Medulla oblongata (tissue), 1 donor: ENCODE data around the gene ALCAM.

Experiments
- DNase-seq: peaks from one replicate; pipeline ENCODE4 v3.0.0-alpha.2; 2015; ENCODE audit errors: extremely low spot score

Gene ALCAM

DNA sequence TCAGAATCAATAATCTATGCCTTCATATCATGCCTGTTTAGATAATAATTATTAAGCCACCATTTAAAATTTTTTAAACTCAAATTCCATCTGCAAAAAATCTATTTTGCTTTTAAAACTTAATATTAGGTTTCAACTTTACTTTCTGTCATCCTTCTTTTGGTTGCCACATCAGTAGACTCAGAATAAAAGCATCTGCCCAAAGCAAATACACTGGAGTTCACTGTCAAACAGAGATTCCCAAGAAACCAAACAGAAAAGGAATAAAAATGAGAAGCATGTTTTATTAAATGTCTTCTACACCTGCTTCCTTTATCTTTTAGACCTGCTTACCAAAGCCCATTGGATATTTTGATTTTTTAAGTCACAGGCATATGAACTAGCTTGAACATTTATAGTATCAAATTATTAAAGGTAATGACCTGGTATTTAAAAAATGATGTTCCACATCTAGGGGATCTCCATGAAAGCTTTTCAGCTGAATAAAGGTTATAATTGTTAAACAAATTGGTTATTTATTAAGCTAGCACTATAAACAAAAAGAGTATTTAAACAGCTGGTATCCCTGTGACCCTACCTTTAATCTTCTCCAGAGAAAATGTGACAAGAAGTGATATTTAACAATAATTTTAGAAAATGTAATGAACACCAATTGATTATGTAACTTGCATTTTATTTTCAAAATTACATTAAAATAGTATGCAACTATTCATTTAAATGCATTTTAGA, 62.5 kb downstream of the ALCAM start:
- no peak for DNase-seq

DNA sequence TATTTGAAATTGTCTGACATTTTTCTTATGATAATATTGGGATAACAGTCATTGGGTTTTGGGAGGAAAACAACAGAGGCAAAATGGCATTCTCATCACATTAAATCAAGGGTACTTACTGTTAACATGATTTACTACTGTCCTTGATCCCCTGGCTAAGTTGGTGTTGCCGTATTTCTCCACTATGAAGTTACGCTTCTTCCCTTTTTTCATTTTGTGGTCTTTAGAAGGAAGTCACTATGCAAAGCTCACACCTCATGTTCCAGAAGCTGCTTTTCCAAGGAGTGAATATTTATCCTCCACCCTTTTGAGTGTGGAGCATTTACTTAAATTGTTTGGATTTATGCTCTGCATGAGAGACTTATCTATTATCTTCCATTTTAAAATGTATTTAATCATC, 63.7 kb downstream of the ALCAM start:
- DNase-seq = no peak

DNA sequence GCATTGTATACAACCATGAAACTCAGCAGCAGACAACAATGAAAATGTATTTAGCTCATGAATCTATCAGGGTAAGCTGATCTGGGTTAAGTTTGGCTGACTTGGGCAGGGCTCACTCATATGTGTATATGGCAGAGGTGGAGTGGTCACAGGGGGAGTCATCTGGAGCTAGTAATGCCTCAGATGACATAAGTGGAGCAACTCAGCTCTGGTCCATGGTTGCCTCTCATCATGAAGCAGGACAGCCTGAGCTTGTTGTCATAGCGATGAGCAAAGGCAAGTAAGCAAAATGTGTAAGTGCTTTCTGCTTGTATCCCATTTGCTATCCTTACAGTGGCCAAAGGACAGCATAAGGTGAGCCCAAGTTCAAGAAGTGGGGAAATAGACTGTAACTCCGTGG, 64.5 kb downstream of the ALCAM start:
- no peak for DNase-seq

DNA sequence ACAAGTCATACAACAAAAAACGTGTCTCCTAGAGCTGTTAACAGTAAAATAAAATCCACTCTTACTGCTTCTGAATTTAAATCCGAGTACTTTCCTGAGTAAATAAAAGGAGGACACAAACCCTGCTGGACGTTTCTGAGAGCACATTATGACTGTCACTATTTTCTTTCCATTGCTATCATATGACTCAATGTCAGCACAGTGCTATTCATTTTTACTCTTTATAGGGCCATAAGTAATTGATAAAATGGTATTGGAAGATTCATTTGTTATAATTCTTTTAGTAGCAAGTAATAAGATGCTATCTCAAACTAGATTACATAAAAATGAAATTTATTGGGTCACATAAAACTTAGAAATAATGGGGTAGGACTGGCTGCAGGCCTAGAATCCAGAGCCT, 68.6 kb downstream of the ALCAM start:
- DNase-seq = no peak

DNA sequence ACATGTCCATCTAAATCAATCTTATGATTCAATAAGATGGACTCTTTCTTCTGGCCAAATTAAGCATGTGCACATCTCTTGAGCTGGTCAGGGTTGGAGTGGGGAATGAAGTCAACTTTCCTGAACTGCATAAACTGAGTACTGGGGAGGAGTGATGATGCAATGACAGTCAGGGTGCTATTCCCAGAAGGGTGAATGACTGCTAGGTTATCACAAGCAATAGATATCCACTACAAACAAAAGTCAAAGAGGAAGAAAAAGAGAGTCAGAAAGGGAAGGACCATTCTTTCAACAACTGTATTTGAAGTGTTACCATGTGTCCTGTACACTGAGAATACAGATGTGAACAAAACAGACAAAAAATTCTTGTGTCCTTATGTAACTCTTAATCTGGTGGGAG, 70.0 kb downstream of the ALCAM start:
- DNase-seq = no peak

DNA sequence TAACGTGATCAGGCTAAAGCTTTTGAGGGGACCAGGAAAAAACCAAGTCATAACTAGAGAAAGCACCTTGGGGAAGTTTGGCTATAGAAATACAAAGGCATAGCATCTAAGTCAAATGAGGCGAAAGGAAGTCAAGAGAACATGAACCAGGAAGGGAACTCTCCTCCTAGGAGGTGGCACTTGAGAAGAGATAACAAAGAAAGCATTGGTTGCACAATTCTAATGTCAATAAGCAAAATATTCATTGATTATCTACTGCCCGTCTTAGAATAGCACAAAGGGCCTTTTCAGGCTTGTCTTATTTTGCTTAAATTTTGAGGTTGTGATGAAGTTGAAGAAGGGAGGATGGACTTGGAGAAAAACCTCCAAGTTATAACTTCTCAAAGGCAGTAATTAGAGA, 73.4 kb downstream of the ALCAM start:
- DNase-seq = no peak

DNA sequence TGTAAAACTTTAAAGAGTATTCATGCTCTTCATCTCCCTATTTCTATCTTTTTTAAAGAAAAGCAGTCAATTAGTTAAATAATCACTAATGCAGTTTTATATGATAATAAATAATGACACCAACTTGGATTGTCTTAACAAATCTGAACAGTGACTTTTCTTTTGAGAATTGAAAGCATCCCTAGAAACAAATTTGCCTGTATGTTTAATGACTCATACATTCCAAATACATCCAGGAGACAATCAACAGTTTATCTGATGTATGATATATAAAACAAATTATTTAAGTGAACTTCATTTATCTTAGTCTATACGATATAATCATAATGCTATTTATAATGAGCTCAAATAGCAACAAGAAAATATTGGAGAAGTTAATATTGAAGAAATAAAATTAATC, 78.0 kb downstream of the ALCAM start:
- no peak for DNase-seq

DNA sequence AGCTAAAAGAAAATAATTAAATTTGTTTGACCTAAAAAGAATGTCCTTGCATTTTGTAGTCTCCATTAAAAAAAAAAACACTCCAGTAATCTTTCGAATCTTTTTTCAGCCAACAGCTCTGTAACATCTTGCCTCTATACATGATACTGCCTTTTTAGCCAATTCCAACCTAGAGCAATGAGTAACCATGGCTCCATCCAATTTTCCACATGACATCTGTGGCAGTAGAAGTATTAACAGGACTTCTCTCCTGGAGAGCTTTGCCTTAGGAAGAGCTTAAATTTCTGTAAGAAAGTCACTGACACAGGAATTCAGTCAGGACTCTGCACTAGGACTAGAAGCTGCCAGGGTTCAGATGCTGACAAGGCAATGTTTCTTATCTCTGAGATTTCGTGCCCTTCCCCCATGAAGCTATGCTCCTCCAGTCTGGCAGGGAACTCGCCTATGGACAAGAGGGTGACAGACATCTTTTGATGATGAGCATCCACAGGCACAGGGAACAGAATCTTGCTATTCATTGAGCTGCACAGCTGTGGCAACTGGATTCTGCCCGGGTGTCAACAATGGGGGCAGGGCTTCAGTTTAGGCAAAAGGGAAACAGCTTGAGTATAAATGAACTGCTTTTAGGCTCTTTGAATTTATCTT, 81.8 kb downstream of the ALCAM start:
- DNase-seq = peak; percentile 95

DNA sequence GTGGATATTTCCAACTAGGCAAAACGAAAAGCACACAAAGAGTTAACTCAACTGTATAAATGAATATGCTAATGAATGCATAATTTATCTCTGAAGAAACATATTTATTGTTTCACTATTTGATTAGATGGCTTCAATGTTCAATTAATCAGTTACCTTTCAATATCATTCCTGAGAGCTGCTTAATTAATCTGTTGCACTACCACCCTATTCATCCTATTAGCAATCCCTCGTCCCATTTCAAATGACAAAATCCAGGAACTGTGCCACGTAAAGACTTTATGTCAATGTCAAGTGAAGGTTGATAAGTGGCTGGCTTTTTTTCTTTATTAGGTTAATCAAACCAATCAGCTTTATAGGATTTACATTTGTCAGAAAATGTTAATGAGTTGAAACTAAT, 82.7 kb downstream of the ALCAM start:
- DNase-seq = no peak

DNA sequence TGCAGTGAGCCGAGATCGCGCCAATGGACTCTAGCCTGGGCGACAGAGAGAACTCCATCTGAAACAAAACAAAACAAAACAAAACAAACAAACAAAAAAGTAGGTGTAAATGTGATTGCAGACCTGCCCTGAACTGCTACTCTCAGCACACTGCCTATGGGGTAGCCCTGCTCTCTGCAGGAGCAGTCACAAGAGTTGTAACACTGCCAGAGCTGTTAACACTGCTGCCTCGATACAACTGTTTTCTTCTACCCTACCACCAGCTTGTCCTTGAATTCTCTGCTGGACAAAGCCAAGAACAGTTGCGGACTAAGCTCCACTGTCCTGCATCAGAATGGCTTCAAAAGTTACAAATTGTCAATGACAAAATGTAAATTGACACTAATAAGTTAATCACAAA, 89.3 kb downstream of the ALCAM start:
- DNase-seq = peak; percentile 66

DNA sequence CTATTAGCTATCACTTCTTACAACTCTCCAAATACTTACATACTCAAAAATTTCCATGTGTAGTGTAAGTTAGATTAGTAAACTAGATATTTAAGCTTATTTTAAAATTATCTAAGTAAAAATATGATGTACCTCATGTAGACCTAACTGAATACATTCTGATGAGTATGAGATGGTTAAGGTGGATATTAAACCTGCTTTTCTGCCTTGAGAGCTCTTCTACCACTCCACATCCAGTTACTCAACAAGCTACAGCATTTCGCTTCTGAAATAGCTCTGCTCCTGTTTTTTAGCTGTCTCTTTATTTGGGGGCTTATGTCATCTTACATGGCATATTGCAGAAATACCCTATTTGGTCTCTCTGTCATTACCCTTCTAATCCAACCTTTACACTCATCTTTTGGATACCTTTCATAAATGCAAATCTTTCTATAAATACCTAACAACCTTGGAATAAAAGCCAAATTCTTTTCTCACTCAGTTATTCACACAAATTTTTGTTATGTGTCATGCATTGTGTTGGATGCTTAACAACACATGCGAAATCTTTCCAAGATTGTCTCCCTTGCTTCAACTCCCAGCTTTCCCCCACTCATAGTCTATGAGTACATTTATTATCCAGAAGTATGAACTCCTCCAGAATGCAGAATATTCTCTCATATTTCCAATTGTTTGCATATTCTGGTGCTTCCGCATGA, 92.0 kb downstream of the ALCAM start:
- DNase-seq = no peak

DNA sequence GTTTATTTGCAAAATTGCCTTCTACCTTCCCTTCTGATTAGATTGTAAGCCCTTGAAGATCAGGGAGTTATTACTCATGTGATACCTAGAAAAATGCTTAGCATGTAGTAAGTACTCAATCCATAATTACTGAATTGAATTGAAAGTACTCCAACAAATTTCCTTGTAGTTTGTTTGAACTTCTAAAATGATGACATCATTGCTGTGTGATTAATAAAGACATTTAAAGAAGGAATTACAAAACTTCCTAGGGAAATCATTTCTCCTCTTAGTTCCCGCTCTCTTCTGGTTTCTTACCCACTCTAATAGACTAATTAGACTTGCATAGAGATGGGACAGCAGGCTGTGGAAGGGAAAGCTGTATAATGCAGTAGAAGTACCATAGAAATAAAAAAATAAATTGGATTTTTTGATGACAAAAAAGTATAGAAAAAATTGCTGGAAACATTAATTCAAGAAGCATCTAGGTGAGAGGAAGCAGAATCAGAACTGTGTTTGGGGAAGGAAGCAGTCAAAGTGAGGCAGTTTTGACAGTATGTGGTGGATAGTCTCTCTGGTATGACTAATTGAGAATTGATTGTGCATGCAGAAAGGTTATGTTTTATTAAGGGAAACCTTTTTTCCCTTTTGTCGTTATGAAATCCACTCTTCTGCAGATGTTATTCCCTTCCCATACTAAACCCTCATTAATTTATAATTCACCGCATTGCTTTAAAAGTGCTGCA, 93.0 kb downstream of the ALCAM start:
- DNase-seq = no peak

DNA sequence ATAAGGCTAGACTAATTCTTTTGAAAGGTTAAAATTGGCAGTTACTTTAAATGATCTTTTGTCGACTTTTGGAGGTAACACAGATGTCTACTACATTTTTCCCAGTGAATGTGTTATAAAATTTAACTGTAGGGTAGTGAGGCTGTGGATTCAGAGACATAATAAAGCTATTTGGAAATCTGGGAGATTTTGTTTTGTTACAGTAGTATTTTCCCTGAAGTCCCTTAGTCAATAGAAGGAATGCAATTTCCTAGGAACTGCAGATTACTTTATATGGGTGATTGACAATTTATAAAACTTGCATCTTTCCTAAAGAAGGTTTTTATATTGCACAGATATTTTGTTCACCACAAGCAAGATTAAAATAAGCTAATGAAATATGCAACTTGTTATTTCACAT, 96.9 kb downstream of the ALCAM start:
- DNase-seq = no peak

DNA sequence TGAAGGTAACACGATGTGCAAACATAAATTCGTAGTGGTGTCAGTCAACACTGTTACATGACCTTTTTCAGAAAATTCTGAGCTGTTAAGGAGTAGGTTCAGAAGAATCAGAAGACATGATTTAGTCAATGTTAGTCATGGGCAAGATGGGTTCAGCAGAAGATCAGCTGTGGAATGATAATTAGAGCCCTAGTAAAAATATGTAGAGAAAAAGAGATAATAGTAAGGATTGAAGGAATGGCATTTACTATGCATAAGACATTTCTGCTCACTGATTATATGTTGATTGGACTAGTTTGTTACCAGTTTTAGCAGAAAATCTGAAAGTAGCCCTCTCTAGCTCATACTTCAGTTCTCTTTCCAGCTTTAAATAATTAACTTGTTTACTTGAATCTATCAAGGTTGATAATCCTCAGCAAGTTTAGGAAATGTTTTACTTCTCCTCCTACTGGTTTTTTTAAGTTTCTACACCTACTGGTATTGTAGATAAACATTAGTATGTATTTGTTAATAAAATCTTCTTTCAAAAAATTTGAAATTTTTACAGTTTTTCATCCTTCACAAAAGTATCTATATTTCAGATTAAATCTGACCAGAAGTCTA, 98.6 kb downstream of the ALCAM start:
- DNase-seq = no peak

DNA sequence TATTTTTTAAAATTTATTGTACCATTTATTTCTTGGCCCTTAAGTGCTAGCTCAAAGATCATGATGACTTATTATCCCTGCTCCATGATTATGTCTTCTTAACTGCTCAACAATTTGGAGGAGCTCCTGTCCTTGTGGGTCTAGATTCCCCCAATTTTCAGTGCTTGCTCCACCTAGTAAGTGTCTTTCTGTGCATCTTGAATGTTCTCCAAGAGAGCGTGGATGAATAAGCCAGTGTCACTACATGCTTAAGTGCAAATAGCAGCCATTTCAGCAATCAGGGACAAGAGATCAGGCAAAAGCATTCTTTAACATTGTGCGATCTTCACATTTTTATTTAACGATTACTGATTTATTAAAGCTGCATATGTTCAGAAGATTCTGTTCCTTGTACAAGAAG, 99.4 kb downstream of the ALCAM start:
- peak; percentile 66 for DNase-seq

DNA sequence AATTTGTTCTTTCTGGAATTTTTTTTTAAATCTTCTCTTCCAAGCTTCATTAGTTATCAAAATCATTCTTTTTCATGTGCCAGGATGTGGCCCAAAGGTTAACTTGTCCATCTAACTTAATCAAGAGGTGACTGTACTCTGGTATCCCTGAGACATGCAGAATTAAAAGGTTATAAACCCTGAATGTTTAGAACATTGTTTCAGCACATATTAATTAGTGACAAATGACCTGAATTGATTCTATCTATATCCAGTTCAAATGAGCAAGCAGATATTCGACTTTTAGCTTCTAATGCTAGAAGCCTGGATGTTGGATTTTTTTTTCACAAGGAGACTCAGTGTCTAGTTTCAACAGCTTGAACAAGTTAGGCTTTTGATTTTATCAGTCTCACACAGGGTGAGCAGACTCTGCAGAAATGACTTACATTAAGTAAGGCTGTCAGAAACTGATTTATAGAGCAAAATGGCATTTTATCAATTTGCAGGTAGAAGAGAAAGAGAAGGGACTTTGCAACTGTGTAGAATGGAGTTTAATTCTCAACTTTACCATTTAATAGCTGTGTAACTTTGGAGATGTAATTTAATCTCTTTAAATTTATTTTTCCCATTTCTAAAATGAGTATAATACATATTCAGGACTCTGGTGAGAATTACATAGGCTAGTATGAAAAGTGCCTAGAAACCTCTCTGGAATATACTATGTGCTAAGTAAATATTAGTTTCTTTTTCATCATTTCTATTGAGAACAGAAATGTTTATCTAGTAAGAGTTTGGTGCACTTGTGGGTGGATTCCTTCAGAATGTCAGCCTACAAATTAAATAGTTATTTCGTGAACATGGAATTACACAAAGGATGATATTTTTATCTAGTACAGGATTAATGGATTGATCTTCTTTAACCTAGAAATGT, 100.0 kb downstream of the ALCAM start:
- no peak for DNase-seq

DNA sequence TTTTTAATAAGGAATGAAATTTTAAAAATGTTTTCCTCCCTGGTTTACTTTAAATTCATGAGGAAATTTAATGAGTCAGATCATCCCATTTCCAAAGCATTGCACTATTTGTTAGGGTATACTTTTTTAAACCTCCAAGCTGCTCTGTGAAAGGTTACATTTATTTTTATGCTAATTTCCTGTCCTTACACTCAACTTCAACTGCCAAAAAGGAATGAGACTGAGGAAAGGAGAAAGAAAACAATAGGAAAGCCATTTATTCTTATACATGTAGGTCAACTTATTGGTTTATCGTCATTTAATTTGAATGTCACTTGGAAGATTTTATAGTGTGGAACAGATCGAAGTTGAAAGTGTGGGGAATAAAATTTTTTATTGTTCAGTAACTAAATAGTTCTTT, 104.1 kb downstream of the ALCAM start:
- no peak for DNase-seq

DNA sequence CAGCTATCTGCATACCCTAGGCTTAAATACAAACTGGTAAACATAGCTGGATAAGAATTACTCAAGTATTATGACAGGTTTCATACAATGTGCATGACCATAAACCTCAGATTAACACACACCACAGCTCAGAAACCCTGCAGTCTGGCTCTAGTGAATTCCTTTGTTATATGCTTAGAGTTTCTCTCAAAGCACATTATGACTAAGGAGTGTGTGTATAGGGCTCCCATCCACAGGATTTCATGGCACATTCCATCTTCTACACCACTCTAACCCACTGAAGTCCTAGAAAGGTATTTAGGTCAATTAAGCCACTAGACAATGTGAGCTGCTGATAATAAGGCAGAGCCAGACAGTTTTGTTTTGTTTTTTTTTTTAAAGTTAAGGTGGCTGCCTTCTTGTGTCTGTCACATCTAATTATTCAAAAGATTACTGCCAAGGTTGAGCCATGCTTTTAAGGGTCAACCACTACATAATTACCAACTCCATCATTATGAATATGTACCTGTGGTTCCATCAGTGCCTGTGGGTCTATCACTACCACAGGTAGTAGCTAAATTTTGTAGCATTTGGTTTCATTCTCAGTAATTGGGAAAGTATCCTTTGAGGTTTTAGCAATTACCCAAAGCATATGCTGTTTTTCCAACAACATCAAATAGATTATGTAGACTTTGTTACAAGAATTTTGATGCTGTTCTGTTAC, 107.0 kb downstream of the ALCAM start:
- no peak for DNase-seq

DNA sequence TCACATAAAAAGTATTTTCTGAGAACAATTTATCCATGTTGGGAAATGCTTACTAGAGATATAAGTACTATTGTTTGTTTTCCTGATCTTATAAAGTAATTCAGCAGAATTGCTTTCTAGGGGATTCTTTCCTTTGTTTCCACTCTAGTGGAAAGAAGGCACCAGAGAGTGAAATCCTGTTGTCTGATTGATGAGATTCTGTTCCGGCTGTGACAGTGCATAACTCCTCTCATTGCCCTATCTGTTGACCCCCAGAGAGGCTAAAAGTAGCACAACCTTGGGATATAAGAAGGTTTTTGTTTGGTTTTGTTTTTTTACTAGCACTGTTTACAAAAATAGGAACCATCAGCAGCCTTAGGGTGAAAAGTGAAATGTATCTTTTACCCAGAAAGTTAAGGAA, 114.1 kb downstream of the ALCAM start:
- DNase-seq = no peak

DNA sequence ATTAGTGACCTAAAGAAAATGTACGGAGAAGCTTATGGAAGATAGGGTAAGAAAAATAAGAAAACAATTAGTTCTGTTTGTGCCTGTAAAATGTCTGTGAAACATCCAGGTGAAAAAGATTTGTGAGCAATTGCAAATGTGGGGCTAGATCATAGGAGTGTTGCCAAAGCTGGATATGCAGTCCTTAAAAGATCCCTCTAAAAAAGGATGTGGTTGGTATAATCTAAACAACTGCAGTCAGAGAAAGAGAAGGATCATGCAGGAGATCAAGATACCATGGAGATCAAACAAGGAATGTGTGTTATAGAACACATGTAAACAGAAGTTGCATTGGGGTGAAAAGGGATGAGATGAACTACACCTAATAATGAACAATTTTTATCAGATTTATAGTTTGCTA, 116.8 kb downstream of the ALCAM start:
- no peak for DNase-seq
